ENCODE data around the gene OR9G4. TPM values are rescaled to one million over a fixed set of nuclear protein-coding genes. Genes with fewer than 3 reads are reported as not detected.

The OR9G4 gene
- total RNA-seq, 1 donor from 2014 or later: not detected

Small RNAs within 50 kb of the gene (small RNA-seq; reads per million reads assigned to genes)
- gene AP001803.1 (ENCODE audit: low replicate concordance) (not detected), gene MIR6128 (ENCODE audit: low replicate concordance) (not detected)

Other genes starting within 250 kb of the OR9G4 start
- not detected for gene OR5M11, start 205.4 kb downstream of the OR9G4 start, total RNA-seq
- gene OR5M10, start 171.0 kb downstream of the OR9G4 start, total RNA-seq: not detected
- gene OR5M1, start 133.8 kb downstream of the OR9G4 start, total RNA-seq: not detected
- not detected for gene OR5AP2, start 106.3 kb downstream of the OR9G4 start, total RNA-seq
- not detected for gene OR5AR1, start 85.0 kb downstream of the OR9G4 start, total RNA-seq
- gene OR9G1, start 49.6 kb downstream of the OR9G4 start, total RNA-seq: not detected
- not detected for gene OR5AK2, start 240.2 kb upstream of the OR9G4 start, total RNA-seq